Osteoblast (primary cell): ENCODE measurements around the gene ANTXR1. TPM values are rescaled to one million over a fixed set of nuclear protein-coding genes. Genes with fewer than 3 reads are reported as not detected.
A peak's percentile ranks its signal among the peaks of the same experiment; 100 is the strongest.

ENCODE experiments used
- DNase-seq: peaks from one replicate; pipeline ENCODE4 v3.0.0; 2011; ENCODE audit warnings: low spot score, mixed read lengths; ENCODE audit not compliant: insufficient read length; ENCODE audit errors: missing footprints
- H2AFZ ChIP-seq: 2 replicates; pipeline ENCODE4 v1.6.0; 2011; ENCODE audit warnings: mild to moderate bottlenecking, low read length
- H3K27ac ChIP-seq: 2 replicates; pipeline ENCODE4 v1.5.1; 2011; ENCODE audit warnings: mild to moderate bottlenecking, low read depth, low read length, moderate library complexity
- H3K27me3 ChIP-seq: 2 replicates; pipeline ENCODE4 v1.6.0; 2012; ENCODE audit warnings: mild to moderate bottlenecking, control low read depth, inconsistent platforms, low read length, moderate library complexity; ENCODE audit not compliant: insufficient read depth
- H3K36me3 ChIP-seq: 2 replicates; pipeline ENCODE4 v1.5.1; 2011; ENCODE audit warnings: mild to moderate bottlenecking, low read length, control low read depth, moderate library complexity; ENCODE audit not compliant: insufficient read depth
- H3K4me1 ChIP-seq: 2 replicates; pipeline ENCODE4 v1.5.1; 2011; ENCODE audit warnings: mild to moderate bottlenecking, low read length, control low read depth, moderate library complexity; ENCODE audit not compliant: insufficient read depth
- H3K4me2 ChIP-seq: 2 replicates; pipeline ENCODE4 v1.6.0; 2011; ENCODE audit warnings: mild to moderate bottlenecking, low read length; ENCODE audit not compliant: insufficient read depth
- H3K4me3 ChIP-seq: fragments of 200-600 bp; sonication (generic); 3 replicates; pipeline ENCODE4 v1.5.1; 2012; ENCODE audit warnings: mild to moderate bottlenecking, low read length, inconsistent platforms; ENCODE audit not compliant: insufficient read depth
- H3K79me2 ChIP-seq: 2 replicates; pipeline ENCODE4 v1.6.0; 2012; ENCODE audit warnings: mild to moderate bottlenecking, low read length, control low read depth, inconsistent platforms; ENCODE audit not compliant: insufficient read depth
- H3K9me3 ChIP-seq: 2 replicates; pipeline ENCODE4 v1.5.1; 2011; ENCODE audit warnings: low read depth, low read length, control low read depth
- H4K20me1 ChIP-seq: 2 replicates; pipeline ENCODE4 v1.6.0; 2012; ENCODE audit warnings: mild to moderate bottlenecking, low read length, control low read depth; ENCODE audit not compliant: insufficient read depth
- total RNA-seq: library from RNA; depleted of rRNA; stranded (reverse); fragments of >200 nt; gene quantifications from 2 replicates; pipeline ENCODE4 v1.2.3, GENCODE V29; 2012
- TF ChIP-seq, protein P1 (sequence below): IDR thresholded peaks from 2 replicates; pipeline ENCODE4 v1.5.1; 2011; ENCODE audit warnings: mild to moderate bottlenecking, low read depth, low read length, moderate library complexity; ENCODE audit errors: extremely low read depth

ANTXR1 gene
- total RNA-seq, 1 donor, result 123 TPM

DNA sequence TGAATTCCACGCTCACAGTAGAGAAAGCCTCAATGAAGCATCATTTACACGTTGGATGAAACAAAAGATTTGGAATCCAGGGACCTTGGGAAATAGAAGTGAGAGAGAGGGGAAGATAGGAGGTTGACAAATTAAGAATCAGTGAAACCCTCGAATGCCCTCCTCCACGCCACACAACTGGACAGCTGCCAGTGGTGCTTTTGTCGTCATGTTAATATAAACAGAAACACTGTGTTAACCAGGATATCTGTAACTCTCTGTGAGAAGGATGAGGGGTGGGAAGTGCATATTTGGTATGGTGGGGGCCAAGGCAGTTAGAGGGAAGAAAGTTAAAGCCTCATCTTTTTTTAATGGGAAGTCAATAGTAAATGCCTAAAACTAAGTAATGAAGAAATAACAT lies 265.4 kb downstream of the ANTXR1 start:
- Histone ChIP-seq H4K20me1 (no peaks in the 10 kb centered on the region), H3K4me2 (no peak overlapping the region), H3K79me2 (no peaks in the 10 kb centered on the region), H3K4me1 (peaks cover 5% of the 10 kb centered on the region), H2AFZ (peak overlapping the region; percentile 32), H3K36me3 (no peaks in the 10 kb centered on the region), H3K9me3 (no peaks in the 10 kb centered on the region), H3K4me3 (no peak overlapping the region), H3K27ac (no peak overlapping the region), H3K27me3 (no peaks in the 10 kb centered on the region)
- TF ChIP-seq, protein P1, sequence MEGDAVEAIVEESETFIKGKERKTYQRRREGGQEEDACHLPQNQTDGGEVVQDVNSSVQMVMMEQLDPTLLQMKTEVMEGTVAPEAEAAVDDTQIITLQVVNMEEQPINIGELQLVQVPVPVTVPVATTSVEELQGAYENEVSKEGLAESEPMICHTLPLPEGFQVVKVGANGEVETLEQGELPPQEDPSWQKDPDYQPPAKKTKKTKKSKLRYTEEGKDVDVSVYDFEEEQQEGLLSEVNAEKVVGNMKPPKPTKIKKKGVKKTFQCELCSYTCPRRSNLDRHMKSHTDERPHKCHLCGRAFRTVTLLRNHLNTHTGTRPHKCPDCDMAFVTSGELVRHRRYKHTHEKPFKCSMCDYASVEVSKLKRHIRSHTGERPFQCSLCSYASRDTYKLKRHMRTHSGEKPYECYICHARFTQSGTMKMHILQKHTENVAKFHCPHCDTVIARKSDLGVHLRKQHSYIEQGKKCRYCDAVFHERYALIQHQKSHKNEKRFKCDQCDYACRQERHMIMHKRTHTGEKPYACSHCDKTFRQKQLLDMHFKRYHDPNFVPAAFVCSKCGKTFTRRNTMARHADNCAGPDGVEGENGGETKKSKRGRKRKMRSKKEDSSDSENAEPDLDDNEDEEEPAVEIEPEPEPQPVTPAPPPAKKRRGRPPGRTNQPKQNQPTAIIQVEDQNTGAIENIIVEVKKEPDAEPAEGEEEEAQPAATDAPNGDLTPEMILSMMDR, result no peak
- DNase-seq, result no peak

DNA sequence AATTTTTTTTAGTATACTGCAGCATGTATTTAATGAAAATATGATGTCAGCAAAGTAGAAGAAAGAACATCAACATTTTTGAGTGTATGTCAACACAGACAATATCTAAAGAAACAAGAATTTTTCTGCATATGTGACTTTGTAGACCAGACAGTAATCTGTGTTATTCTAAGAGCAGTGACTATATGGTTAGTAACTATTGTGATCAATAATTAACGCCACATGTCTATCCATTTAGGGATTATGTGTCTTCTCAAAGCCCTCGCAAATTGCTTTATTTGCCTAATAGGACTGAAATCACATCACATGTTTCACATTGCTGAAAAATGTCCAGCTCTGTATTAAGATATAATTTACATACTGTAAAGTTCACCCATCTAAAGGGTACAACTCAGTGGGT lies 266.2 kb downstream of the ANTXR1 start:
- Histone ChIP-seq H3K79me2 (no peaks in the 10 kb centered on the region), H4K20me1 (no peaks in the 10 kb centered on the region), H3K4me2 (no peak overlapping the region), H3K4me3 (no peak overlapping the region), H3K4me1 (peaks cover 5% of the 10 kb centered on the region), H3K27me3 (no peaks in the 10 kb centered on the region), H3K9me3 (no peaks in the 10 kb centered on the region), H2AFZ (no peak overlapping the region), H3K36me3 (no peaks in the 10 kb centered on the region), H3K27ac (no peak overlapping the region)
- DNase-seq, result no peak
- TF ChIP-seq, protein P1, result no peak

DNA sequence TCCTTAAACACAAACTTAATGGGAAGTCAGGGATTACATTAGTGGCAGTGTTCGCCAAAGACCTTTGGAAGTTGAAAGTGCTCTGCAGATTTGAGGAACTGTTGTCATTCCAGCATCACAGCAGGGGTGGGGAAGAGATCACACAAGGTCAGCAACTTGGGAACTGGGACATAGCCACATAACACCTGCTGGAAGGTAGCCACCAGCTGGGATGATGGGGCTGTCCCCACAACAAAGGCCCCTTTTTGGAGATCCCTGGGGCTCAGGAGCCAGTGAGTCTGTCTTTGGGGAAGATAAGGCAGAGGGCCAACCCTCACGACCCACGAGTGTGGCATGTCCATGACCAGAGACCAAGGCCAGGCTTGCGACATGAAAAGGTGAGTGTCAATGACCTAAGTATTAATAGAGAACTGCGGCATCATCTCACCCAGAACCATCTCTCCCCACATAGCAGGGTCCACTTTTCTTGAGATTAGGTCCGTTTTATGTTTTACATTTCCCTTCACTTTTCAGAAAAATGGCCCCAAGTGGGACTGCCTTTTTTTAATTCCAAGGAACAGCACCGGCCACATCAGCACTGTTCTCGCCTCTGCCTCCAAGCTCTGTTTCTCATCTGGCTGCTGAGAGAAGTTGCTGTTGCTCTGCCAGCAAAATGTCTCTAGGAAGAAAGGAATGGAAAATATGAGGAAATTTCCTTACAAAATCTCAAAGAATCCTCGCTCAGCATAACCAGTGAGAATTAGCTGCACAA lies 267.1 kb downstream of the ANTXR1 start:
- no peaks in the 10 kb centered on the region for H3K36me3 ChIP-seq
- no peak for DNase-seq
- H3K27ac ChIP-seq, result no peak overlapping the region
- no peaks in the 10 kb centered on the region for H3K79me2 ChIP-seq
- H3K4me1 ChIP-seq, result peaks cover 5% of the 10 kb centered on the region
- no peak overlapping the region for H3K4me2 ChIP-seq
- no peaks in the 10 kb centered on the region for H3K27me3 ChIP-seq
- H3K4me3 ChIP-seq, result no peak overlapping the region
- no peaks in the 10 kb centered on the region for H4K20me1 ChIP-seq
- TF ChIP-seq, protein P1, result no peak
- no peak overlapping the region for H2AFZ ChIP-seq
- H3K9me3 ChIP-seq, result no peaks in the 10 kb centered on the region

DNA sequence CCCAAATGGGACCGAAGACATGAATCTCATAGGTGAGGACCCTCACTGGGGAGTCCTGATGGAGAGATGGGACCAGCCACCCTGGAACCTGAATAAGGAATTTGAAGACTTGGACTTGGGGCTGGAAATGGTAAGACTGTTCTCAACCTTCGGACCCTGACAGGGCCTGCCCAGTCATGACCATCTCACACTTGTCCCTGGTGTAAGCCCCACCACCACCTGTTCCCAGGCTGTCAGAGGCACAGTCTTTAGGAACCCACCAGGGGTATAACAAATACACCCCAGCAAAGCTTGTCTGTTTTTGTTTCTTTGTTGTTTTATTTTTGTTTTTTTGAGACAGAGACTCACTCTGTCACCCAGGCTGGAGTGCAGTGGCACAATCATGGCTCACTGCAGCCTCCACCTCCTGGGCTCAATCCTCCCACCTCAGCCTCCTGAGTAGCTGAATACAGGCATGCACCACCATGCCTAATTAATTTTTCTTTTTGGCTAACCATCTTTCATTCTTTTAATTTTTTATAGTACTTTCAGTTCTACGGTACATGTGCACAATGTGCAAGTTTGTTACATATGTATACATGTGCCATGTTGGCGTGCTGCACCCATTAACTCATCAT lies 267.9 kb downstream of the ANTXR1 start:
- TF ChIP-seq, protein P1, result no peak
- Histone ChIP-seq H3K79me2 (no peaks in the 10 kb centered on the region), H3K4me3 (no peak overlapping the region), H3K27ac (no peak overlapping the region), H2AFZ (no peak overlapping the region), H3K27me3 (no peaks in the 10 kb centered on the region), H4K20me1 (no peaks in the 10 kb centered on the region), H3K9me3 (no peaks in the 10 kb centered on the region), H3K36me3 (no peaks in the 10 kb centered on the region), H3K4me1 (no peaks in the 10 kb centered on the region), H3K4me2 (no peak overlapping the region)
- no peak for DNase-seq
